ENCODE data around the gene MORC3.
"Not testable (repeated sequence)": the region's sequence is repeated elsewhere in the genome, so short reads cannot be mapped to it uniquely, and the experiment has no call there.

Gene MORC3

DNA sequence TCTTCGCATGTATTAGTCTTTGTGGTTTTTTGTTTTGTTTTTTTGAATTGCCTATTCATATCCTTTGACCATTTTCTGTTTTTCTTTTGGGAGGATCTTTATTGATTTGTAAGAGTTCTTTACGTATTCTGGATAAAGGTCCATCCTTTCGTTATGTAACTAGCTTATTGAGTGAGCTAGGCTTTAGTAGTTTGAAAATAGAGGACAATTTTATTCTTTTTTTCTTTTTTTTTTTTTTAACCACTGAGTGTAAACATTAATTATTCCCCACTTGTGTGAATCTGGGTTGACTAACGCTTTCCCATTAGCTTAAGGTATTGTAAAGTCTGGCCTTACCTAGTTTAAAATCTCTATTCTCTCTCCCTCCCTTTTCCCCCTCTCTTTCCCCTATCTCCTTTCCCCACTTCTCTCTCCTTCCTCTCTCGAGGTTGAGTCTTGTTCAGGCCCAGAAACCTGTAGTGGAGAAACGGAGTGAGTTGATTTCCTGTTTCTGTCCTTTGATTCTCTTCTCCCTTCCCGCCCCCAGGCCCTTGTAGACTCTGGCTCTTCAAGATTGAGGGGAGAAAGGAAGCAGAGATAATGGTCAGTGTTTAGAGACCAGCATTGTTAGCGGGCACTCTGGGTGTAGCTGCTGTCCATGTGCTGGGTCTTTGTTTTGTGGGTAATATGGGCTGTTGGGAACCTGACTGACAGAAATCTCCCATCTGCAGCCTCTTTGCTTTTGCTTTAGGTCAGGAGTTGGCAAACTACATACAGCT lies 1.5 kb downstream of the MORC3 start:
- in situ Hi-C loops (cut with MboI; ENCODE audit: low sequenced_read_pairs): no loop called here

DNA sequence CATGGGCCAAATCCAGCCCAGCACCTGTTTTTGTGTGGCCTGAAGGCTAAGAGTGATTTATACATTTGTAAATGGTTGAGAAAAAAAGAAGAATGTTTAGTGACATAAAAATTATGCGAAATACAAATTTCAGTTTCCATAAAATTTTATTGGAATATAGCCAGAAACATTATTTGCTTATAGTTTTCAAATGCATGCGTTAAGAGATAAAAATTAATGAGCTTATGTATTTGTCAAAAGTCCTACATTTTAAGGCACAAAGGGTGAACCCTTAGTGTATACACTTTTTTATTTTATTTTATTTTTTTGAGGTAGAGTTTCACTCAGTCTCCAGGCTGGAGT lies 2.1 kb downstream of the MORC3 start:
- in situ Hi-C loops (cut with MboI; ENCODE audit: low sequenced_read_pairs): no loop called here

DNA sequence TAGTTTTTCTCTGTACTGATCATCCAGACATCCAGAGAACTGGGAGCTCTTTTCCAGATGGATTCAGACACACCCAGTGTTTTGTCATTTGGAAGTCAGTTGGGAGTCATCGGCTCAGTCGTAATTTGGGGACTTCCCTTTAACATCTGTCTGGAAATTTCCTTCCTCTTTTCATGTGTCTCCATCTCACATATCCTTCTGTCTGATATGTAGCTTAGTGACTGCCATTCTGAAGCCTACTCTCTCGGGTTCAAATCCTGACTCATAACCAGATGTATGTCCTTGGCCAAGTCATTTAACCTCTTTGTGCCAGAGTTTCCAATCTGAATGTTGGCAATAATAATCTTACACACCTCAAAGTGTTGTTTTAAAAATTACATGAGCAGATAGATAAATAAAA lies 3.0 kb downstream of the MORC3 start:
- in situ Hi-C loops (cut with MboI; ENCODE audit: low sequenced_read_pairs): no loop called here

DNA sequence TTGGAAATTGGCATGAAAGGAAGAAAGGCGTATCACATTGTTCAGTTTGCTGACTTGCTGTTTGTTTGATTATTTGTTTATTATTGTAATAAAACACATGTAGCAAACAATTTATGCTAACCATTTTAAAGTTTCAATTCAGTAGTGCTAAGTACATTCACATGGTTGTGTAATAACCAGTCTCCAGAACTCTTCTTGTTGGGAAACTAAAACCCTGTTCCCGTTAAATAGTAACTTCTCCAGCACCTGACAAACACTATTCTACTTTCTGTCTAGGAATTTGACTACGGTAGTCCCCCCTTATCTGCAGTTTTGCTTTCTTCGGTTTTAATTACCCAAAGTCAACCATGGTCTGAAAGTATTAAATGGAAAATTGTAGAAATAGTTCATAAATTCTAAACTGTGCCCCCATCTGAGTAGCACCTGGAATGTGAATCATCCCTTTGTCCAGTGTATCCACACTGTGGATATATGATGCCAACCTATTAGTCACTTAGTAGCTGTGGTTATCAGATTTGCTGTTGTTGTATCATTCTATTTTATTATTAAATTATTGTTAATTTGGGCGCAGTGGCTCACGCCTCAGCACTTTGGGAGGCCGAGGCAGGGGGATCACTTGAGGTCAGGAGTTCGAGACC lies 5.5 kb downstream of the MORC3 start:
- in situ Hi-C loops (cut with MboI; ENCODE audit: low sequenced_read_pairs): no loop called here

DNA sequence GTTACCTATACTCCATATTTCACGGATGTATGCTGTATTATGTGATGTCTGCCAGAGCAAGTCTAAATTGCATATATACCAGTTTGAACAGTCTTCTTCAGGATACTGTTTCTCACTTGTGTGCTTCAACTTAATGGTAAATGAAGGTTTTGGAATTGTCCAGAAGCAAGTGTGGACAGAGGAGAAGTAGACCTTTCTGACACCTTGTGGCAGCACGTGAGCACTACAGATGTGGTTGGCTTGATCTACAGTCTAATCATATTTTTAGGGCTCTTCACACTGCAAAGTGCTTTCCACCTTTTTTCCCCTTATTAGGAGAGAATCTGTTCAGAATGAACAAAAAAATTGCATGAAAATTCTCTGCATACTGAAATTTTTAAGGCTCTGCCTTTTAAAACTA lies 10.9 kb downstream of the MORC3 start:
- in situ Hi-C loops (cut with MboI; ENCODE audit: low sequenced_read_pairs): loop anchor here (10.0 kb wide), 1 partner anchor 186 kb away; no protein-coding TSS in a partner anchor

DNA sequence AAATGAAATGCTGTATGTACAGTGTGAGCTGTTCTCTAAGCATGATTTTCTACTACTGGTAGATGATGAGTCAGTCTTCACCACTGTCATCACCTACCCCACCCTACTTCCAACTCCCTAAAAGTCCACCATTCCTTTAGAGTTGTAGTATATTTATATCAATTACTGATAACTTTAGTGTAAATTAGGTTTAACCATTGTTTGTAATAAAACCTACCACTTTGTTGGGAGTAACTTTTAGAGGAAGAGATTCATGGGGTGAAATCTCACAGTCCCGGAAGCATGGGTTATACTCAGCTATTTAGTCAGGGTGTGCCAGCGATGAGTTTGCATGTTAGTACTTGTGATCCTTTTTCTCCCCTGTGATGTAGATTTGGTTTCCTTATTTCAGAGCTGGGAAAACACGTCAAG lies 17.1 kb downstream of the MORC3 start:
- in situ Hi-C loops (cut with MboI; ENCODE audit: low sequenced_read_pairs): loop anchor here (10.0 kb wide), 1 partner anchor 192 kb away; no protein-coding TSS in a partner anchor

DNA sequence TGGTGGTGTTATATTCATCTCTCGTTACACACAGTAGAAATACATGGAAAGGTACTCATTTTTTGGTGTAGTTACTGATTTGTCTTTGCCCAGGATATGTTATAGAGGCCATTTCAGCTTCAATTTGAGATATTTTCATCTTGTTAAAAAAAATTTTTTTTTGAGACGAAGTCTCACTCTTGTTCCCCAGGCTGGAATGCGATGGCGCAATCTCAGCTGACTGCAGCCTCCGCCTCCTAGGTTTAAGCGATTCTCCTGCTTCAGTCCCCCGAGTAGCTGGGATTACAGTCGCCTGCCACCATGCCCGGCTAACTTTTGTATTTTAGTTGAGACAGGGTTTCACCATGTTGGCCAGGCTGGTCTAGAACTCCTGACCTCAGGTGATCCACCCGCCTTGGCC lies 19.0 kb downstream of the MORC3 start:
- in situ Hi-C loops (cut with MboI; ENCODE audit: low sequenced_read_pairs): loop anchor here (10.0 kb wide), 1 partner anchor 194 kb away; no protein-coding TSS in a partner anchor

DNA sequence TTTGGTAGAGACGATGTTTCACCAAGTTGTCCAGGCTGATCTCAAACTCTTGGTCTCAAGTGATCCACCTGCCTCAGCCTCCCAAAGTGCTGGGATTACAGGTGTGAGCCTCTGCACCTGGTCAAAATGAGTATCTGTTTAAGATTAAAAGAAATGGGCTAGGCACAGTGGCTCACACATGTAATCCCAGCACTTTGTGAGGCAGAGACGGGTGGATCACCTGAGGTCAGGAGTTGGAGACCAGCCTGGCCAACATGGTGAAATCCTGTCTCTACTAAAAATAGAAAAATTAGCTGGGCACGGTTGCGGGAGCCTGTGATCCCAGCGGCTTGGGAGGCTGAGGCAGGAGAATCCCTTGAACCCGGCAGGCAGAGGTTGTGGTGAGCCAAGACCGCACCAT lies 22.6 kb downstream of the MORC3 start:
- in situ Hi-C loops (cut with MboI; ENCODE audit: low sequenced_read_pairs): not testable (repeated sequence)

DNA sequence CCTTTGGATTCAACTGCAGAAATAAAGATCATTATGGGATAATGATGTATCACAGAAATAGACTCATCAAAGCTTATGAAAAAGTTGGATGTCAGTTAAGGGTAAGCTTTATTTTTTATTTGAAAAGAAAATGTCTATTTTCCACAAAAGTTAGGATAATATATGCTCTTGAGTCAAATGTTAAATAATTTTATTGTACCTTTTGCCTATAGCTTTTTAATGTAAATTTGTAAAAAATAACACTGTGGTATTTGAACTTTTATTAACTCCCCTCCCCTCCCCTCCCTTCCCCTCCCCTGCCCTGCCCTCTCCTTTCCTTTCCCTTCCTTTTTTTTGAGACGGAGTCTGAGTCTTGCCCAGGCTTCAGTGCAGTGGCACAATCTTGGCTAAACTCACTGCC lies 24.9 kb downstream of the MORC3 start:
- in situ Hi-C loops (cut with MboI; ENCODE audit: low sequenced_read_pairs): no loop called here

DNA sequence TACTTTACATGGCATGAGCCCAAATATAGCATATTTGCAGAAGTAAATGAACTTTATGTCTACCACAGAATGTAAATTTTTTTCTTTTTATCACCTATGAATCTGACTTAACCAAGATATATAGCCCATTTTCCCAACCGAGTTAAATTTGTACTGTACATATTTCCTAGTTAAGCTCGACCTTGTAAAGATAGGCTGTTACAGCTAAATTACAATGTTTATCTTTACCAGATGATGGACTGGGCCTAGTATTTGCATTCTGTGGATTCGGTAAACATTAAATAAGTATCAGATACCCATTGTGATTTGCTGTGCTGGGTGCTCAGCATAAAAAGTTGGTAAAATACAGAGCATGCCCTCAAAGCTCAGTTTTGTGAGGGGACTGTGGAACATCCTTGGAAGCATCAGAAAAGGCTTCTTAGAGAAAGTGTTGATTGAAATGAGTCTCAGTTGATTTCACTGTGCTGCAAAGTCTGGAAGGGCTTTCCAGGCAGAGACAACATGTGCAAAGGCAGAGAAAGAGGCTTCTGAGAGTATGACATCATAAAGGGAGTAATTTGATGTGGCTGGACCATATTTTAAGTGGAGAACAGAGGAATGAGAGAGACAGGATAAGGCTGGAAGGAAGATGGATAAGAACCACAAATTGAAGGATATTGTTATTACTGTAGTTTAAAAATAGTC lies 27.4 kb downstream of the MORC3 start:
- in situ Hi-C loops (cut with MboI; ENCODE audit: low sequenced_read_pairs): no loop called here

DNA sequence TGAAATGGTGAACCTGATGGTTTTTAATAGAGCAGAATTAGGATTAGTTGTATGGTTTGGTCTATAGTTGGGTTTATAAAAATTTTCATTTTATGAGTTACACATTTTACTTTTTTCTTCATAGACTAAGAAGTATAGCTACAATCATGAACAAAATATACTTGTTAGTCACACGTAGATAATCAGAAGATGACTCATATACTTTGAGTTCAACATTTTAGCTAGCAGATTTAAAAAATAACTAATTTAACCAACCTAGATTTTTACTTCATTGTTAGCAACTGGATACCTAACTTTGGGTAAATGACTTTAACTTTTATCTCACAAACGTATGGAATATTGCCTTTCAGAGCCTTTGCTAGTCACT lies 27.9 kb downstream of the MORC3 start:
- in situ Hi-C loops (cut with MboI; ENCODE audit: low sequenced_read_pairs): no loop called here

DNA sequence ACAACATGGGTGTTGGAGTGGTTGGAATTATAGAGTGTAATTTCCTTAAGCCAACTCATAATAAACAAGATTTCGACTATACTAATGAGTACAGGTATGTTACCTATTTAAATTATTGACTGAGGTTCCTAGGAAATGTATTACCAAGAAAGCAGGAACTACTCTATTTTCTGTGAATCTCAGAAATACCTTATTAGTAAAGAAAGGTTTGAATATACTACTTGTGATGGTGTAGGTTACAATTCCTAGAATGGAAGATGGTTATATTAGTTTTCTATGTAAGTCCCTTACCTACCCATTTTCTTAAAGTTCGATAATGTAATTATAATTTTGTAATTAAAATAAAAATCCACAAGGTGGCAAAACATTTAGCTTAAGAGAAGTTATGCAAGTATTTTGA lies 29.3 kb downstream of the MORC3 start:
- in situ Hi-C loops (cut with MboI; ENCODE audit: low sequenced_read_pairs): no loop called here

DNA sequence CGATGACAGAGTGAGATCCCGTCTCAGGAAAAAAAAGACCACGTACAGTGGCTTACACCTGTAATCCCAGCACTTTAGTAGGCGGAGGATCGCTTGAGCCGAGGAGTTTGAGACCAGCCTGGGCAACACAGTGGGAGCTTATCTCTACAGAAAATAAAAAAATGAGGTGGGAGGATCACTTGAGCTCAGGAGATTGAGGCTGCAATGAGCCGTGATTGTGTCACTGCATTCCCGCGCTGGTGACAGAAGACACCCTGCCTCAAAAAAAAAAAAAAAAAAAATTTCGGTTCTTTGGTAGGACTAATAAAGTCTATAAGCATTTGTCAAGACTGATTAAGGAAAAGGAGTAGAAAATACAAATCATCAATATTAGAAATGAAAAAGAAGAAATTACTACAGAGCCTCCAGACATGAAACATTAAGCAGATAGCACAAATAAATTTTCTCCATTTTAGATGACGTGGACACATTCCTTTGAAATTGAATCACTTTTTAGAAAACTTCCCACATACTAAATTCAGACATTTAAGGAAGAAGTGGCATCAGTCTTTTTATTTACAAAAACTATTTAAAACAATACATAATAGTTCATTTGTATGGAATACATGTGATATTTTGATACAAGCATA lies 30.4 kb downstream of the MORC3 start:
- in situ Hi-C loops (cut with MboI; ENCODE audit: low sequenced_read_pairs): no loop called here

DNA sequence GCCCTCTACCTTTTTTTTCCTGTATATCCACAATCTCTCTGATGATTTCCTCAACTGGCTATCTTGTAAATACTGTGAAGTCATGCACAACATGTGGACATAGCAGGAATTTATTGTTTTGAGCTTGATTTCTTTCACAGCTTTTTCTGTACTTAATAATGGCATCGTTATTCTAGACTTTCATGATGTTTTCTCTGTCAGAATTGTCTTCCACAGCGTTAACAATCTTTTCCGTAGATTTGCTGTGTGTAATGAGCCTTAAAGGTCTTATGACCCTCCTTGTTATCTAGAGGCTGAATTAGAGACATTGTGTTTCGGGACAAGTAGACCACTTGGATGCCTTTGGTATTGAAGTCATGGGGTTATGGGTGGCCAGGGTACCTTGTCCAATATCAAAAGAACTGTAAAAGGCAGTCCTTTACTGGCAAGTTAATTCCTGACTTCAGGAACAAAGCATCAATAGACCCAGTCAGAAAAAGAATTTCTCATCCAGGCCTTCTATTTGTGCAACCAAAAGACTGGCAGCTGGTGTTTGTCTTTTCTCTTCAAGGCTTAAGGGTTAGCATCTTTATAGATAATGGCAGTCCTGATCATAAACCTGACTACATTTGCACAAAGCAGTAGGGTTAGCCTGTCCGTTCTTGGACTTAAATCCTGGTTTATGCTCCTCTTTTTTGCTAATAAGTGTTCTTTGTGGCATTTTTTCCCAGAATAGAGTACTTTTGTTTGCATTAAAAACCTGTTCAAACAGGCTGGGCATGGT lies 35.1 kb downstream of the MORC3 start:
- in situ Hi-C loops (cut with MboI; ENCODE audit: low sequenced_read_pairs): no loop called here

DNA sequence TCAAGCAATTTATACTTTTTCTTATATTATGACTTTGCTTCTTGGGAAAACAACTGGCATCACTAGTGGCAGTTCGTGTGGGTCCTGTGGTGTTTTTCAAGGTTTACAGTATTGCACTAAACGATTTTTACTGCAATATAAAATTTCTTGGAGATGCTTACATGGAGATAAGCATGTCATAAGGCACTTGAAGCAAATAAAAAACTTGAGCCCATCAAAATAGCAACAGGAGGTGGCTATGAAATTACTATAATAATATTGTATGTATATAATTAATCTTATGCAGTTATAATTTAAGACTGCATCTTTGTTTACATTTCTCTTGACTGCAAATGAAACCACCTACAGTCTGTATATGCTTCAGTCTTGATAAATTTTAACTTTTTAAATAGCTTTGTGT lies 35.9 kb downstream of the MORC3 start:
- in situ Hi-C loops (cut with MboI; ENCODE audit: low sequenced_read_pairs): no loop called here

DNA sequence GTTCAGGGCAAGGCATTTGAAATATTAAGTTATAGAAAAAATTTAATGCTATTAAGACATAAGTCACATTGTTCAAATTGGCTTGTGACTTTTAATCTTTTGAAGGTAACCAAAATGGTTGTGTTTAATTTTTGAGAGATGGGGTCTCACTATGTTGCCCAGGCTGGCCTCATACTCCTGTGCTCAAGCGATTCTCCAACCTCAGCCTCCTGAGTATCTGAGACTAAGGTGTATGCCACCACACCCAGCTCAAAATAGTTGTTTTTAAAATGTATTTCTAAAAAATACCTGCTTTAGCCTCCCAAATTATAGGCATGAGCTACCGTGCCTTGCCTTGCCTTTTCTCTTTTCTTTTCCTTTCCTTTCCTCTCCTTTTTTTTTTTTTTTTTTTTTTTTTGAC lies 39.2 kb downstream of the MORC3 start:
- in situ Hi-C loops (cut with MboI; ENCODE audit: low sequenced_read_pairs): no loop called here

DNA sequence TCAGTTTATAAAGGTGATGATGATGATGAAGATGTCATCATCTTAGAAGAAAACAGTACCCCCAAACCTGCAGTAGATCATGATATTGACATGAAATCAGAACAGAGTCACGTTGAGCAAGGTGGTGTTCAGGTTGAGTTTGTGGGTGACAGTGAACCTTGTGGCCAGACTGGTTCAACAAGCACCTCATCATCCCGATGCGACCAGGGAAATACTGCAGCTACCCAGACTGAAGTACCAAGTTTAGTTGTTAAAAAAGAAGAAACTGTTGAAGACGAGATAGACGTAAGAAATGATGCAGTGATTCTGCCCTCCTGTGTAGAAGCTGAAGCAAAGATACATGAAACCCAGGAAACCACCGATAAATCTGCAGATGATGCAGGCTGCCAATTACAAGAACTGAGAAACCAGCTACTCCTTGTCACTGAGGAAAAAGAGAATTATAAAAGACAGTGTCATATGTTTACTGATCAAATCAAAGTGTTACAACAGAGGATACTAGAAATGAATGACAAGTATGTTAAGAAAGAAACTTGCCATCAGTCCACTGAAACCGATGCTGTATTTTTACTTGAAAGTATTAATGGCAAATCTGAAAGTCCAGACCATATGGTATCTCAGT lies 49.2 kb downstream of the MORC3 start:
- in situ Hi-C loops (cut with MboI; ENCODE audit: low sequenced_read_pairs): no loop called here

DNA sequence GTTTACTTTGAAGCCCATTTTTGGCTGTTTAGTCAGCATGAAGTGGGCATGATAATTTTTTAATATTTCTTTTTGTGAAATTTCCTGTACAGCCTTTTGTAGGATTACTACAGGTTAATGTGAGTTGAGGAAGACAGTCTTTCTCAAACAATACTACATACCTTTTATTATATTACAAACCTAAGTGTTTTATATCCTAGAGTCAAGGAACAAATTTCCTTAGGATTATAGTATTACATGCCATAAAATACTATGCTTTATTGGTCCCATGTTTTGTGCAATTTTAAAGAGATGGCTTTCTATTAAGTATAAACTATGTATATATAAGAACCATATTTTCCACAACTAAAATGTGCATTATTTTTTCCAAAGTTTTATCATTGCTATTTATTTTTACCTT lies 56.0 kb downstream of the MORC3 start:
- in situ Hi-C loops (cut with MboI; ENCODE audit: low sequenced_read_pairs): no loop called here

DNA sequence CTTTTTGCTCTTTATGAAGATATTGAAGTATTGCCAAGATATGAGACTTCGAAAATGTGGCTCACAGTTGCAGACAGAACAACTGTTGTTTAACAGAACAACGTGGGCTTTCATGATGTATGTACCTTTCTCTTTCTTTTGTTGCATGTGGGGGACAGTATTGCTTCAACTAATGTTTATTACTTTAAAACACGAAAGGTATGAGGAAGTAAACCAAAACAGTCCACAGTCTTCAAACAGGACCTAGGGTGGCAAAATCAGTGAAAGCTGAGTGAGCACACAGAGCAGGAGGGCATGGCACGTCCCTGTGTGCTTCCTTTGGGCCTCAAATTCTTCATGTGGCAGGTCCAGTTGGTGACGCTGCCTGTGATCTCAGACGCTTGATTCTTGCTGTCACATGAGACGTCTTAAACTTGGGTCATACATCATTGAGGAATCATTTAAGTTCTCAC lies 57.4 kb downstream of the MORC3 start:
- in situ Hi-C loops (cut with MboI; ENCODE audit: low sequenced_read_pairs): no loop called here

DNA sequence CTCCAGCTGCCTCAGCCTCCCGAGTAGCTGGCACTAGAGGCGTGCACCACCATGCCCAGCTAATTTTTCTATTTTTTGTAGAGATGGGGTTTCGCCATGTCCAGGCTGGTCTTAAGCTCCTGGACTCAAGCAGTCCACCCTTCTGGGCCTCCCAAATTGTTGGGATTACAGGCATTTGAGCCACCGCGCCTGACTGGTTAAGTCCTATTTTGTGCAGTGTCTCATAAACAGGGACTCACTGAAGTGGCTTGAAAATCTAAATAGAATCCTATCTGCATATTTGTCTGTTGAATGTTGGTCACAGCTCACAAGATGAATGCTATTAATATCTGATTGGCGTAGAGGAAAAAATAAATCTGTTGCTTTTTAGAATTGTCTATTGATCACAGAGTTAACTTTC lies 59.3 kb downstream of the MORC3 start:
- in situ Hi-C loops (cut with MboI; ENCODE audit: low sequenced_read_pairs): no loop called here
